Stromal cell of bone marrow (primary cell): ENCODE results near the gene ARHGEF26.

Experiments
- DNase-seq: peaks from one replicate; pipeline ENCODE4 v3.0.0-alpha.2; 2012; ENCODE audit warnings: low read depth

Gene ARHGEF26

GRCh38 chr3:154156530-154156929 is 35.3 kb downstream of the ARHGEF26 start:
- no peak for DNase-seq

- DNase-seq, result no peak
Observed at GRCh38 chr3:154161806-154162205, 40.6 kb downstream of the ARHGEF26 start.

GRCh38 chr3:154164387-154164786 is 43.2 kb downstream of the ARHGEF26 start:
- DNase-seq, result no peak

DNA sequence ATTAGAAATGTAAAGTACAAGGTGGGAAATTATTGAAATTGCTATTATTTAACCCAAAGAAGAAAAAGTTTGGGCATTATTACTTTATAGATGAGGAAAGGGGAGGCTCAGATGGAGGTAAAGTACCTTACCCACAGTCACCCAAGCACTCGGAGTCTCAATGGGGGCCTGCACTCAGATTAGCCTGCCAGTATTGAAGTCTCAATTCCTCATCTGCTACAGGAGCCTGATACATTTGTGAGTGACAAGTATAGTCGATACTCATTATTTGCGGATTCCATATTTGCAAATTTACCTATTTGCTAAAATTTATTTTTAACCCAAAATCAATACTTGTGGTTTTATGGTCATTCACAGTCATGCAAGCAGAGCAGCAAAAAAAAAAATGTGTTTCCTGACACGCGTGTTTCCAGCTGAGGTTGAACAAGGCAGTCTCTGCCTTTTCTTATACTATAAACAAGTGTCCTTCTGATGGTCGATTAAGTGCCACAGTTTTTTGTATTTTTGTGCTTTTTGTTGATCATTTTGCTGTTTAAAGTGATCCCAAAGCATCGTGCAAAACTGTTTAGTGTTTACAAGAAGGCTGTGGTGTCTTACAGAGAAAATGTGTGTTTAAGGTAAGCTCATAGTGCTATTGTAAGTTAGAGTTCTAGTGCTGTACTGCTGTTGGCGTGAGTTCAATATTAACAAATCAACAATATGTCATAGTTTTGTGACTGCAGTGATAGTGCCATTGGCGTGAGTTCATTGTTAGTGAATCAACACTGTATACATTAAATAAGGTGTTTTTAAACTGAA is 48.0 kb downstream of the ARHGEF26 start:
- DNase-seq, result no peak

GRCh38 chr3:154169796-154170110 is 48.6 kb downstream of the ARHGEF26 start:
- no peak for DNase-seq

- DNase-seq, result no peak
Observed at GRCh38 chr3:154170300-154170699, 49.1 kb downstream of the ARHGEF26 start.

DNA sequence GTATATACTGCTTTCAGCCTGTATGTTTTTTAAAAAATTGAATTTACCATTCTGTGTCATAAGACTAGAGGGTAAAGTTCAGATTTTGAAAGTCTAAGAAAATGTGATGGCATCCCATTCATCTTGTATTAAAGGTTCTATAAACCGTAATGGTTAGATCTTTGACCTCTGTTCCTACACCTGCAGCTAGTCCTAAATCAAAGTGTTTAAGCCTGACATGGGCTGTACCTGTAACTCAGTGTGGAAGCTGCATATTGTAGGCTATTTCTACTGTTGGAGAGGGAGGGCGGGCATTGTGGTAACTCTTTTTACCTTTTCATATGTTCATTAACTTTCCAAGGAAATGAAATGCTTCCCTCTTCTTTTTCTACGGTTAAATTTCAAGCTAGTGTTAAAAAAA is 53.9 kb downstream of the ARHGEF26 start:
- no peak for DNase-seq

DNA sequence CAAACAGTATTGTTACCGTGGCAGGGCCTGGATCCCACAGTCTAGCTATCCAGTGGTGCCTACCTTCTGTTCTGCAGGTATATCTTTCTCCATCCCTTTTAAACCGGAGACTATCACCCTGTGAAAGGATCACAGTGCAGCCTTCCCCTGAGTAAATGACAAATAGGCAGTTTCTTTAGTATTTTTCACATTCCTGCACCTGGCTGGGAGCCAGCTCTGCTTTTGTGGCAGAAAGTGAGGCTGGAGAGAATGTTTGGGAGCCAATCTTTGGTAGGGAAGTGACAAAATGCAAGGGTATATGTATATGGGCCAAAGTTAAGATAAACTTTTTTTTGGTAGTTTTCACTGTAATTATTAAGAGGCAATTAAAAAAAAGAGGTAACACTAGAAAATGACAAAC is 54.8 kb downstream of the ARHGEF26 start:
- DNase-seq, result no peak

GRCh38 chr3:154177406-154177805 is 56.2 kb downstream of the ARHGEF26 start:
- DNase-seq, result no peak

DNA sequence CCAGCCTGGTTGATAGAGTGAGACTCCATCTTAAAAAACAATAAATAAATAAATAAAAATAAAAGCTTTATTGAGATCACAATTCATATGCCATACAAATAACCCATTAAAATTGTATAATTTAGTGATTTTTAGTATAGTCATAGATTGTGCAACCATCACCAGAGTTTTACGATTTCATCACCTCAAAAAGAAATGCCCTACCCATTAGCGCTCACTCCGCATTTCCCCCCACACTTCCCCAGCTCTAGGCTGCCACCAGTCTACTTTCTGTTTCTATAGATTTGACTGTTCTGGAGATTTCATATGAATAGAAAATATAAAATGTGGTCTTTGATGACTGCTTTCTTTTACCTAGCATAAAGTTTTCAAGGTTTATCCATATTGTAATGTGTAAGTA is 57.0 kb downstream of the ARHGEF26 start:
- DNase-seq, result no peak

- no peak for DNase-seq
Observed at GRCh38 chr3:154180836-154181691, 59.9 kb downstream of the ARHGEF26 start.

GRCh38 chr3:154182322-154182922 is 61.2 kb downstream of the ARHGEF26 start:
- DNase-seq, result no peak

GRCh38 chr3:154182975-154183374 is 61.8 kb downstream of the ARHGEF26 start:
- DNase-seq, result no peak

DNA sequence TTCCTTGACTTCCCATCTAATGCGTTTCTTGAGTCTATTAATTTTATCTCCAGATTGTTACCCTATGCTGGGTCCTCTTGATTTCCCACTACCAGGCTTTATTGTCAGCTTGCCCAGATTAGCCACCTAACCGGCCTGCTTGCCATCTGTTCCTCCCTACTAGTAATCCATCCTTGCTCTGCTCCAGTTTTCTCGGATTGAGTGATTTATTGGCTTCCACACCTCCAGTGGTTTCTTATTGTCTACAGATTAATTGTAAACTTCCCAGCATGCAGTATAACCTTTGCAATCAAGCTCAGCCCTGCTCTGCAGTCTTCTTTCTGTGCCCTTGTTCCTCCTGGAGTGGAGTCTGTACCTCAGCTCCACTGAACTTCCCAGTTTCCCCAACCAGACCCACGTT is 63.4 kb downstream of the ARHGEF26 start:
- DNase-seq, result no peak

GRCh38 chr3:154188437-154188836 is 67.2 kb downstream of the ARHGEF26 start:
- DNase-seq, result no peak

DNA sequence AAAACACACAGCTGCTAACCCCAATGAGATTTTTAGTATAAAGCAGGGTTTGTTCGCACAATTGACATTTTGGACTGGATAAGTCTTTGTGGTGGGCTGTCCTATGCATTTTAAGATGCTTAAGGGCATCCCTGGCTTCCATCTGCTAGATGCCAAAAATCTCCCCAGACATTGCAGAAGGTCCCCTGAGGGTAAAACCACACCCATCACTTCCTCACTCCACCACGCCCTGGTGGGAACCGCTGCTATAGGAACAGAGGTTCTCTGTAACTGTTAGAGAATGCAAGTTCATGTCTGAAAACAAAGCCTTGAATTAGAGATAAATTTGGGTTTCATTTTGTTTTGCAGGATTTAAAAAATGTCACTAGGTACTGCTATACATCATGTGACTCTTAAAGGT is 67.7 kb downstream of the ARHGEF26 start:
- DNase-seq, result no peak

DNA sequence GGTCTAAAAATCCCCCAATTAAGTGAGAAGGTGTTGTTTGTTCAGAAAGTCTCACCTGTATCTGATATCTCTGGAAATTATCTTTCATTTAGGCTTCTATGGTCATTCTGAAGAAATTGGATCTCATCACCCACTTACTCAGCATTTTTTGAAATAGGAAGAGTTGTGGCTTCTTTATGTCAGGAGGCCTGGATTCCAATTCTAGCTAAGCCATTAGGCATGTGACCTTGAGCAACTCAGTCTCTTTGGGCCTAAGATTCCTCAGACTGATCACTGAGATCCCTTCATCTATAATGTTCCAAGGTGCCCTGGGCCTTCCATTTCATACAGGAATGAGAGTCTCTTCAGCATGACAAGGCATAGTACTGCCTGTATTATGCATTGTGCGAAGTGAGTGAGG is 70.3 kb downstream of the ARHGEF26 start:
- DNase-seq, result no peak

DNA sequence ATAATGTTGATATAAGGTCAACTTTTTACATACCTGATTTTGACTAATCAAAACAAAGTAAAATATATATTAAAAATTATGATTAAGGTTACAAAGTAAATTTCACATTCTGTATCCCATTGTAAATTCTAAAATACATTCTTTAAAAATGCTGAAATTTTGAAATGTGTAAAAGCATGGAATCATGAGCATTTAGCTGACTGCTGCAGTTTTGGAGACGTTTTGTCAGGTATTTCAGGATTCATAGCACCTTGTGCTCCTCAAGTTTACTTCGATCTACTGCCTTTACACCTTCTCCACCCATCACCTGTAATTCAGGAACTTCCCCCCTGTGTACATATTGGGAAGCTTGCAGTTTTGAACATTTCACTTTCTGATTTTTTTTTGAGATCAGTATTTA is 71.0 kb downstream of the ARHGEF26 start:
- no peak for DNase-seq

GRCh38 chr3:154193000-154193615 is 71.9 kb downstream of the ARHGEF26 start:
- no peak for DNase-seq

DNA sequence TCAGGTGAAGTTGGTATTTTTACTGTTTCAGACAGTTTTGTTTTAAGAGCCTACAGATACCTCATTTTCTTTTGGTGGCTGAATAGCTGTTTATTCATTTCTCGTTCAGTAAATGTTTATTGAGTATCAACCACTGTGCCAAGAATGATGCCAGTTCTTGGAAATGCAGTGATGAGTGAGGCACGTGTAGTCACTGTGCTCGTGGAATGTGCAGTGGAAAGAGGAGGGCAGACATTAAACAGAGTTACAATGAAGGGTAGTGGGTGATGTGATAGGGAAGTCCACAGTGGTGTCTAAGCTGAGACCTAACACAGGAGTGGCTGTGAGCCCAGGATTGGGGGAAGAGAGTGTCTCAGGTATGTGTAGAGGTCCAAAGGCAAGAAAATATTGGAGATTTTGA is 73.7 kb downstream of the ARHGEF26 start:
- DNase-seq, result no peak

GRCh38 chr3:154195620-154196356 is 74.6 kb downstream of the ARHGEF26 start:
- DNase-seq, result no peak

- DNase-seq, result no peak
Observed at GRCh38 chr3:154197751-154198150, 76.6 kb downstream of the ARHGEF26 start.
